ENCODE data around the gene ARAP1.

GRCh38 chr11:72655014-72655413 is 97.2 kb downstream of the ARAP1 start:
- TF ChIP-seq, protein P1, sequence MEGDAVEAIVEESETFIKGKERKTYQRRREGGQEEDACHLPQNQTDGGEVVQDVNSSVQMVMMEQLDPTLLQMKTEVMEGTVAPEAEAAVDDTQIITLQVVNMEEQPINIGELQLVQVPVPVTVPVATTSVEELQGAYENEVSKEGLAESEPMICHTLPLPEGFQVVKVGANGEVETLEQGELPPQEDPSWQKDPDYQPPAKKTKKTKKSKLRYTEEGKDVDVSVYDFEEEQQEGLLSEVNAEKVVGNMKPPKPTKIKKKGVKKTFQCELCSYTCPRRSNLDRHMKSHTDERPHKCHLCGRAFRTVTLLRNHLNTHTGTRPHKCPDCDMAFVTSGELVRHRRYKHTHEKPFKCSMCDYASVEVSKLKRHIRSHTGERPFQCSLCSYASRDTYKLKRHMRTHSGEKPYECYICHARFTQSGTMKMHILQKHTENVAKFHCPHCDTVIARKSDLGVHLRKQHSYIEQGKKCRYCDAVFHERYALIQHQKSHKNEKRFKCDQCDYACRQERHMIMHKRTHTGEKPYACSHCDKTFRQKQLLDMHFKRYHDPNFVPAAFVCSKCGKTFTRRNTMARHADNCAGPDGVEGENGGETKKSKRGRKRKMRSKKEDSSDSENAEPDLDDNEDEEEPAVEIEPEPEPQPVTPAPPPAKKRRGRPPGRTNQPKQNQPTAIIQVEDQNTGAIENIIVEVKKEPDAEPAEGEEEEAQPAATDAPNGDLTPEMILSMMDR (IDR thresholded peaks at IDR 0.05 in 8 of 11, conservative IDR thresholded peaks at IDR 0.05 in 3 of 11) = no peak
- no peak for TF ChIP-seq POLR2A (IDR thresholded peaks at IDR 0.05)

Data from spleen (tissue), 7 donors.